ENCODE measurements around the gene EPS8L1. TPM values are rescaled to one million over a fixed set of nuclear protein-coding genes. Genes with fewer than 3 reads are reported as not detected.

The EPS8L1 gene
- total and polyA plus RNA-seq, 2 of the 4 experiments (the other 2 are of a cell fraction): 0.90 to 2.9 TPM

DNA sequence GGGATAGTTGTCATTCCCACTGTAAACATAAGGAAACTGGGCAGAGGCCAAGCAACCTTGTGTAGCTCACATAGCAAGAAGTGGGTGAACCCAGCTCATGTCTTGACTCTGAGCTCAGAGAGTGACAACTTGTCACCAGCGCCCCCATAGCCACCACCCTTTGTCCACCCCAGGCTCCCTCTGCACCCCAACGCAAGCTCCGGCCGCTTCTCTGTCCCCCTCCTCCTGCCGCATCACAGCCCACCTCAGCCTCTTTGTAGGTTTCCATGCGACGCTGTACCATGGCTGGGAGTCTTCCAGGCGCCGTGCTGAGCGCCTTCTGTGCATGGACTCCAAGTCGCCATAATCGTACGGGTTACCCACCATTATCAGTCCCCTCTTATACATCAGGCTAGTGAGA, 40.9 kb upstream of the EPS8L1 start:
- Histone ChIP-seq H2AK9ac (replicated peaks; ENCODE audit: low read depth, low read length, poor library complexity) (no peak overlapping the region), H4K20me1 (ENCODE audit: insufficient read depth, low read length) (no peaks in the 10 kb centered on the region), H2BK15ac (ENCODE audit: low read depth, low read length) (no peak overlapping the region), H3K23ac (ENCODE audit: low read depth, low read length) (no peak overlapping the region), H2BK120ac (ENCODE audit: low read depth, low read length) (no peak overlapping the region), H3K79me1 (ENCODE audit: low read depth in 1 of 2, low read length in 2 of 2) (no peaks in the 10 kb centered on the region), H3K36me3 (ENCODE audit: control insufficient read depth, insufficient read depth, low read length) (no peaks in the 10 kb centered on the region), H3K4me3 (ENCODE audit: insufficient read depth, low read depth, low read length) (no peak overlapping the region), H2AFZ (replicated peaks; ENCODE audit: low read length, poor library complexity) (no peak overlapping the region), H3K18ac (ENCODE audit: low read depth, low read length) (no peak overlapping the region), H2AK5ac (ENCODE audit: low read depth, low read length) (no peak overlapping the region), H3K27ac (ENCODE audit: insufficient read depth, low read length) (no peak overlapping the region), H2BK20ac (ENCODE audit: low read depth, low read length) (no peak overlapping the region), H3K14ac (replicated peaks; ENCODE audit: low read depth, low read length) (no peak overlapping the region), H3K9ac (ENCODE audit: low read depth, low read length) (no peak overlapping the region), H3K27me3 (ENCODE audit: control insufficient read depth, insufficient read depth, low read length) (no peaks in the 10 kb centered on the region), H3K56ac (ENCODE audit: extremely low read depth, insufficient read depth, low read length) (no peak overlapping the region), H2BK5ac (ENCODE audit: low read depth, low read length, poor library complexity, severe bottlenecking) (no peak overlapping the region), H3K4ac (ENCODE audit: low read depth, low read length) (no peak overlapping the region), H4K5ac (ENCODE audit: low read depth, low read length) (no peak overlapping the region), H3K4me1 (ENCODE audit: control insufficient read depth, insufficient read depth, low read length) (no peaks in the 10 kb centered on the region), H3K9me3 (ENCODE audit: control insufficient read depth, insufficient read depth, low read length) (peaks cover 10% of the 10 kb centered on the region; the same call in 1 of the 2 replicates), H4K8ac (ENCODE audit: low read depth in 2 of 2, low read length in 2 of 2) (no peak overlapping the region), H3K4me2 (ENCODE audit: low read depth, low read length) (no peak overlapping the region), H3K9me1 (ENCODE audit: insufficient read depth, low read length) (no peaks in the 10 kb centered on the region), H4K91ac (ENCODE audit: insufficient read depth, low read depth, low read length) (no peak overlapping the region)
- ATAC-seq (ENCODE audit: low read depth) (no peak), DNase-seq (no peak)
- POLR2A ChIA-PET (ENCODE audit: unreplicated experiment): no interaction called here
- intact Hi-C loops (cut with micrococcal nuclease) (no loop called here), in situ Hi-C loops (cut with MboI; ENCODE audit: low sequenced_read_pairs) (no loop called here), dilution Hi-C loops (cut with HindIII; ENCODE audit: low sequenced_read_pairs, unreplicated experiment) (no loop called here)
- WGBS, 2 experiments (ENCODE audit: extremely low coverage in 2 of 2, insufficient read length in 1 of 2): 78% methylated on average over 6 of the region's 13 CpGs; no CpG with 5 or more reads in 1 of the 2 experiments
- no TSS peak for BruUV-seq (replicated peaks)
- no peak for TF ChIP-seq RFX5 (IDR thresholded peaks at IDR 0.05; ENCODE audit: low read depth, low read length)
- no peak for TF ChIP-seq FOS (IDR thresholded peaks at IDR 0.05; ENCODE audit: low read depth, low read length)
- CTCF ChIA-PET: no interaction called here
